DMS153 treated with DMSO at 0.1 percent for 48 hours (cell line): ENCODE results near the gene SDHB.
"Not testable (repeated sequence)": the region's sequence is repeated elsewhere in the genome, so short reads cannot be mapped to it uniquely, and the experiment has no call there.

ENCODE experiments used
- DNase-seq: peaks from one replicate; lab custom pipeline; 2025; ENCODE audit not compliant: unreplicated experiment; lab: John Stamatoyannopoulos, UW

The SDHB gene

DNA sequence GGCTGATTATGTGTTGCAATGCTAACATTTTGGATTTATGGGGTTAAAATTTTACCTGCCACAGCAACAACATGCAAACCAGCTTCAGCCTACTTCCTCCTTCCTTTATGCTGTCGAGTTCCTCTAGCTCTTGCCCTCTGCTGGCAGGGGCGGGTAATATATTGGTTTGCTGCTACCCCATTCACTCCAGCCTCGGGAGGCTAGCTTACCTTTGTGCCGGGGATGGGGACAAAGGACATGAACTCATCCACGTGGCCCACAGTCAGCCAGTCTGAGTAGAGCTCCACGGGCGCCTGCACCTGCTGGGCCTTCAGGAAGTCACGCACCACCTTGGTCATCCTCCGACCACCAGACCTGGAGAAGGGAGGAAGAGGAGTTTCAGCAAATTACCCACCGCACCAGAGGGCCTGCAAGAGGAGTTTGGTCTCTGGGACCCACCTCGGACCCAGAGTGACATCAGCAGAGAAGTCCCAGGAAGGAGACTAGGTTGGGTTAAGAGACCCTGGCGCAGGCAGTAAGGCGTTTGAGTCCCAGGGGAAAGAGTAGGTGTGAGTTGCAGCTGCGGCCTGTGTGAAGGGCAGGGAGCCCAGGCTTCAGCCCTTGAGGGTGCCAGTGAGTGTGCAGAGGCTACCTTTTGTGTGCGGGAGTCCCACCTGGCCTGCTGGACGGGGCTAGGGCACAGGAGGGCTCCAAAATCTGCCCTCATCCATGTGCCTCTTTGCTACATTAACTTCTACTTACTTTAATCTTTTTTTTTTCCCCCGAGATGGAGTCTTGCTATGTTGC lies 21.8 kb upstream of the SDHB start:
- no peak for DNase-seq

DNA sequence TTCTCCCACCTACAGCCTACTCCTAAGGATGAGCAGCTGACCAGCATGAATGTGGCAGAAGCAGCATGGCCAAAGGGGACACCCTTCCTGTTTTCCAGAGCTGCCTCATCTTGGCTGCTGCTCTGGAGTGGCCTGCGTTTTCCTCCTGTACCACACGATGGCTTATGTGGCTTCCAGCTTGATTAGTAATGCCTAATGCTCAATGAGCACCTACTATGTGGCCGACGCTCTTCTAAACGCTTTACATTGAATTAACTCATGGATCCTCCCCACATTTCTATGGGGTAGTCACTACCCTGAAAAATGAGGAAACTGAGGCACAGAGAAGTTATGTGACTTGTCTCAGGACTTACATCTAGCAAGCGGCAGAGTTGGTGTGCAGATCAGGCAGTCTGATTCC lies 18.0 kb upstream of the SDHB start:
- DNase-seq, result no peak

DNA sequence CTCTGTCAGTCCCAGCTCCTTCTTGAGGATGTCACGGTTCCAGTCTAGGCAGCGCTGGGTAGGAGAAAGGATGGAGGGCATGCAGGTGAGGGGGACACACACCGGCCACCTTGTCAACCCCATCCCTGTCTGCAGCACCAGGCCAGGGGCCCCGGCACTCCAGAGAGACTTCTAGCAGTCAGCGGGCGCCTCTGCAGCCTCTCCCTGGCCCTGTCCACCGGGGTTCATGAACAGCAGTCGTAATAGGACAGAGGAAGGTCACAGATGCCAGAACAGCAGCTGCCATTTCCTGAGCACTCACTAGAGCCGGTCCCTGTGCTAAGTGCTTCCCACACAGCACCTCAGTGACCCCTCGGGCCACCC lies 16.3 kb upstream of the SDHB start:
- DNase-seq, result no peak

DNA sequence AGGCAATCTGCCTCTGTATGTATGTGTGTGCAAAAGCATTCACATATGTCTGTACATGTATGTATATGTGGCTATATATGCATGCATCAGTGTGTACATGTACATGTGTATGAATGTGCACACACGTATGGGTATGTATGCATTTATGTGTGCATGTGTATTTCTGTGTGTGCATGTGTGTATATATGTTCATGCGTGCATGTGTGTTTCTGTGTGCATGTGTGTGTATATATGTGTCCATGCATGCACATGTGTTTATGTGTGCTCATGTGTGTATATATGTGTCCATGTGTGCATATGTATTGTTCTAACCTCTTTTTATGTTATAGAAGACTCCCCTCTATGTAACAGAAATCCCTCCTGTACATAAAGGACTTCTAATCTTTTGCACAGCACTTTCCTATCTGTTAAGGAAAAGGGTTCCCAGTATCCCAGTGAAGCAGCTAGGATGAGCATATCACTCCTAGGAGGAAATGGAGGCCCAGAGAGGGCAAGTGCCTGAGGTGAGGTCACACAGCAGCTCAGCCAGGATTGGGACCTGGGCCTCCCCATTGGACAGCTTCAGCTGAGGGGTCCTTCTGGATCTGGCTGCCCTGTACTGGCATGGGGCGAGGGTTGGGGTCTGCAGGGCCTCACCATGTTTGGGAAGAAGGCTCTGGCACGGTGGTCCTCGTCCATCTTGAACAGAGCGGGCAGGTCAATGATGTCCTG lies 15.8 kb upstream of the SDHB start:
- no peak for DNase-seq

DNA sequence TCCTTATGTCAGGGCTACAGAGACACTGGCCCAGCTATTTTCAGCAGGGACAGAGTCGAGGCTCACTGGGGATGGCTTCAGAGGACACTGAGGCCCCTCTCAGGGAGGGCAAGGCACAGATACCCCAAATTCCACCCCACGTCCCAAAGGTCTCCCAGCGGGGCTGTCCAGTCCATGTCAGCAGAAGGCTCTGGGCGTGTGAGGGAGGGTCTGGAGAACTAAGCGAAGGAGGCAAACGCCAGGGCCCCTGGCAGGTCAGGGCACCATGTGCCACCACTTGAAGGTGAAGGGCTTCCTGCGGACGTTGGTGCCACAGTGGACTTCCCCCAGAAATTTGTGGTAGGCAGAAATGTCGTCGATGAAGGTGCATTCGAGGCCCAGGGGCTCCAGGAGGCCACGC lies 15.0 kb upstream of the SDHB start:
- no peak for DNase-seq

DNA sequence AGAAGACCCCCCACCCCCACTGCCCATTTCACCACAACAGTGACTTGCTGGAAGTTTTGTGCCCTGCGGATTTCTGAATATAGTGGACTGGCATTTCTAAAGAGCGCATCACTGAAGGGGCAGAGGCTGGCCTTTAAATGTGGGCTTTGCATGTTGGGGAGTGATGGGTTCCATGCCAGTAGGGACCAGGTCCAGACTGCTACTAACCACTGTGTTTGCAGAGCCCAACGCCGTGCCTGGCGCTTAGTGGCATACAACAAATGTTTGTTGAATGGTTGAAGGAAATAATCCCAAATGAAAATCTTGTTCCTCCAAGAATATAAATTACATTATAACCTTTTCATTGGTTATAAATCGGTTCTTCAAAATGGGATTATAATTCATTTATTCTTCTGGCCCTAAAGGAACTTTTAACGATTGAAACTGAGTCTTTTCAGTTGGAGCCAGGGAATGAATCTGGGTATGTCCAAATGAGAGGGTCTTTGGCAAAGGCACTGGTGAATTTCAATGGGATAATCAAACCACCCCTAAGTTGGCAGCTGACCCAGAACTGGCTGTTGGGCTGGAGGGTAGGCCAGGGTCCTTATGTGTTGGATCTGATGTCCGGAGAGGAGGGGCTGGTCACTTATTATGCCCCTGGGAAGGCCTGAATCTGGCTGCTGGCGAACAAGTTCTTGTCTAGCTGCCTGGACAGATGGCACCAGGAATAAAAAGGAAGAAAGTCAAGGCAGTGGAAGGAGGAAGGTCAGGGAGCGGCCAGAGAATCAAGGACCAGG lies 13.8 kb upstream of the SDHB start:
- DNase-seq, result no peak

DNA sequence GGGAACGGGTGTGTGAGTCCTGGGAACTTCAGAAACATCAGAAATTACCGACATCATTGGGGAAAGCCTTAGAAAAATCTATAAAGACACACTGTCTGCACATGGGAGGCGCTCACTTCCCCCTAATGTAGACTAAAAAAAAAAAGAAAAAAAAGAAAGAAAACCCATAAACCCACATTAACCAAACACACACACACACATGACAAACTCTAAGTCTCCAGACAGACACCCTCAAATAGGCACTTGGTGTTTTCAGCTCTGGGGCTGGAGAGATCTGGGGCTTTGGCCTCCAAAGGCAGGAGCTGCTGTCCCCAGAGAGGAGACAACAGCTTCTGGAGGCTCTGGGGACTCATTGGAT lies 13.2 kb upstream of the SDHB start:
- no peak for DNase-seq

DNA sequence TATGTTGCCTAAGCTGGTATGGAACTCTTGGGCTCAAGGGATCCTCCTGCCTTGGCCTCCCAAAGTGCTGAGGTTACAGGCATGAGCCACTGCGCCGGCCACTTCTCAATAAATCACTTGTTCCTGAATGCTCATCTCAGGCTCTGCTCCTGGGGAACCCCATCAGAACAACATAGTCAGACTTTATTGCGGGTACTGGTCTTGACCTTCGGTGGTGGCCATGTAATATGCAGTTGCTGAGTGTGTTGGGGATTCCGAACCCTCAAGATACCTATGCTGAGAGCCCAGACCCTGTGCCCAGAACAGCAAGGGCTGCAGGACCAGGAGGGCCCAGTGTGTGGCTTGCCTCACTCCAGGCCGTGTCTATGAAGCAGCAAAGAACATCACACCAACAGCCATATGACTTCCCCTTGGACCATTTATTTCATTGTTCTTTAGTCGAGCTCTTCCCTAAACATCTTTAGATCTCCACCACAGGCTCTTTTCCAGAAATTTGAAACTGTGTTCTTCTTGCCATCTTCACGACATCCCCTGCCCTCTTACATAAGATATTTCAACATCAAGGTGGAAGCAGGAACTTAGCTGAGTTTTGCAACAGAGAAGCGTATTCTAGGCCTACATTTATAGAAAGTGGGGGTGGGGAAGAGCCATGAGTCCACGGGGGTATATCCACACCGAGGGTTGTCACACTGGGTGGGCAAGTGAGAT lies 12.7 kb upstream of the SDHB start:
- DNase-seq, result no peak

DNA sequence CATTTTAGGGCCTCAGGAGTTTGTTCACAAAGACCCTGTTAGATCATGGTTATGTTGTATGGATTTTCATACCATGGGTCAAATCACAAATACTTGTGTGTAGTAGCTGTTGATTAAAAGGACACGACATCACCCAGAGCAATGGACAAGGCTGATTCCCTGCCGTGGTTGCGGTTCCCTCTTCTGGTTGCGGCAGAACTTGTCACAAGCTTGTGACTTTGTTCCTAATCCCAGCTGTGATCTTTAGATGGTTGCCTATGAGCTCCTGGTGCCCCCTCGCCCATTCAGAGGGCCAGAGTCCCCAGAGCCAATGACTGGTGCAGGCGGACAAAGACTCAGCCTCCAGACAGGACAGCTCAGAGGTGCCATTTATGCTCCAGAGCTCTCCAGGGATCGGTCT lies 11.8 kb upstream of the SDHB start:
- no peak for DNase-seq

DNA sequence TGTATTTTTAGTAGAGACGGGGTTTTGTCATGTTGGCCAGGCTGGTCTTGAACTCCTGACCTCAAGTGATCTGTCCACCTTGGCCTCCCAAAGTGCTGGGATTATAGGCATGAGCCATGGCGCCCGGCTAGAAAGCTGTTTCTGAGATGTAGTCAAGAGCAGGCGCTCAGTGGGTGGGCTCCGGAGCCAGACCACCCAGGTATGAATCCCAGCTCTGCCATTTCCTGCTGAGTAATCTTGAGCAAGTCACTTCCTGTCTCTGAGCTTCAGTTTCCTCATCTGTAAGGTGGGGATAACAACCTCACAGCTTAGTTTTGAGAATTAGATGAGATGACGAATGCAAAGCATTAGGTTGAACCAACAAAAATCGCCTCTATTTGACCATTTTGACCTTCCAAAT lies 8.9 kb upstream of the SDHB start:
- DNase-seq, result not testable (repeated sequence)

DNA sequence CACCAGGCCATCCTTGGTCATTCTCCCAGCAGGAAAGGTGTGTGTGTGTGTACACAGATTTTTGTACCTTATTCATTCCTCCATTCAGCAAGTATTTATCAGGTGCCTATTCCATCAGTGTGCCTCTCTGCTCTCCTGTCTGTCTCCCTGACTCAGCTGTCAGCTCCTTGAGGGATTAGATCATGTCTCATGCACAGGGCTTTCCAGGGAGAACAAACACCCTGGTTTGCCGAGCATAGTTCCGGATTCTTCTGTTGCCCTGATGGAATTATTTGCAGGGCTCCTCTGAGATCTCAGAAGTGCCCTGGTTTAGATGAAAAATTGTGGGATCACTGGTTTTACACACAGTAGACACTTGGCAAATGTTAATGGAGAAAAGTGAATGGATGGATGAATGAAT lies 8.1 kb upstream of the SDHB start:
- DNase-seq, result no peak

DNA sequence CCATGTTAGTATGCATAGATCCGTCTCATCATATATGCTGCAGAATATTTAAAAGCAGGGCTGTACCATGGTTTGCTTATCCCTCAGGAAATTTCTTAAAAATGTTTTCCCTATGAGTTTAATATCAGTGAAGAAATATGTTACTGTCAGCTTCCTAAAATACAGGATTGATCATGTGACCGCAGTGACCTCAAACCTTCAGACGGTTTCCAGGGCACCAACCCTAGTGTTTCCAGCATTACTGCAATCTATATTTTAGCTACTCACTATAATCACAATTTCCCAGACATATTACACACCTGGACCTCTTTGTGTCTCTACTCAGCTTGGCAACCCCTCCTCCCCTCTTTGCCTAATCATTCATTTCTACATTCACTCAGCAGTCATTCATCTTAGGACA lies 7.7 kb upstream of the SDHB start:
- DNase-seq, result no peak

DNA sequence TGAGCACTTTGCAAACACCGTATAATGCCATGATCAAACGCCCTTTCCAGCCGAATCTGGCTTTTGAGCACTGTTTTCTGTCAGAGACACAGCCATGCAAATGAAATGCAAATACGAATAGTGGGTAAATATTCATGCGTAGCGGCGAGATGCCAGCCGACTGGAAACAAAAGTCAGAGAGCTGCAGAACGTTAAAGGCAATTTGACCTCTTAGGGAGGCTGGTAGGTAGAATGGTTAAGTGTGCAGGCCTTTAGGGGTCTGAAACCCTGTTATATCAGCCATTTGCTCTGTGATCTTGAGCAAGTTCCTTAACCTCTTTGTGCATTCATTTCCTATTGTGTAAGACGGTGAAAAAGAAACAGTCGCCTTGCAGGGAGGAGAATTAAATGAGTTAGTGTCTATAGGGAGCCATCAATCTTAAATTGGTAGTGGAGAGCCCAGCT lies 6.5 kb upstream of the SDHB start:
- no peak for DNase-seq

DNA sequence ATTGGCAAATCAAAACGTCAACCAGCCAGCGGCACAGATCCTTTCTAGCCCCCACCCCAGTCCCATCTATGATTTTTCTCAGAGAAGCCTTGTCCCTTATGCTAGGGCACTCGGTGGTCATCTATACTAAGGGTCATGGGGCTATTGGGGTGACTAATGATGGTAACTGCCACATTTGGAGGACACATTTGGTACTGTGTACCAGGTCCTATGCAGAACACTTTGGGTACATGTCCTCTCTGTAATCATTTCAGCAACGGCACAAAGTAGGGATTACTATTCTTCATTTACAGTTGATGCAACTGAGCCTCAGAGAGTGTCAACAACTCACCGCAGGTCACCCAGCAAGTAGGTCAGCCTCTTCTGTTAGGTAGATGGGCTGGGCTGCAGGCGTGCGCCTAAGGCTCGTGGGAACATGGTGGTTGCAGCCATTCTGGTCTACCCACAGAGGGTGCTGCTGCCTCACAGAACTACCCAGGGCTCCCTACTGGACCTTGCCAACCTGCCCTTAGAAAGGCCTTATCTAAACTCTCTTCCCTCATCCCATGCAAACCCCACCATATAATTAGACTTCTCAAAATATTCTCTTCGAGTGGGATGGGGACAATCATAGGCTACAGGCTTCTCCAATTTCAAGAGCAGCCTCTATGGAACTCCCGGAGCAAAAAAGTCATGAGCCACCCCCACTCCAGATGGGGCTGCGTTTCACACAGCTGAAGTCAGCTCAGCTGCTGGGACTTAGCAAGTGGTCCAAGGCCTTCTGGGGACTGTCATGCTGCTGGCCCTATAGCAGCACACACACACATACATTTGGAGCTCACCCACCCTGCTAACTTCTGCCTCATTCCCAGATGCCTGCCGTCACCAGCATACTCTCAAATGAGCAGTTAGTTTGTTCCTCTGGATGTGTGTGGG lies 5.8 kb upstream of the SDHB start:
- peak; percentile 57 for DNase-seq

DNA sequence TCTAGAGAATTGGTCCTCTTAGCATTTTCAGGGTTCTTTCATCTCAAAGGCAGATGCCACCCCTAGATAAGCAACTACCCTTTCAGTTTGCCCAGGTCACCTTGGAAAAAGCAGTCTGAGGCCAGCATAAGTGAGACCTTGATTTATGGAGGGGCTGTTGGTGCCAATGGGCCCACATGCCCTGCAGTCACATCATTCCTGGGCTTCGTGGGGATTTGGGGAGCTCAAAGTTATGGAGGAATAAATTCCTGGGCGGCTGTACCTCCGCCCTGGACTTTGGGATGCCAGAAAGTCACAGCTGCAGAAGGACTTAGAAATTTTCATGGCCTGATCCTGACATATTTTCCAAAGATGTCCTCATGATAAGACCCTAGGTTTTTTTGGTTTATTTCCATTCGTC lies 2.7 kb upstream of the SDHB start:
- DNase-seq, result no peak

DNA sequence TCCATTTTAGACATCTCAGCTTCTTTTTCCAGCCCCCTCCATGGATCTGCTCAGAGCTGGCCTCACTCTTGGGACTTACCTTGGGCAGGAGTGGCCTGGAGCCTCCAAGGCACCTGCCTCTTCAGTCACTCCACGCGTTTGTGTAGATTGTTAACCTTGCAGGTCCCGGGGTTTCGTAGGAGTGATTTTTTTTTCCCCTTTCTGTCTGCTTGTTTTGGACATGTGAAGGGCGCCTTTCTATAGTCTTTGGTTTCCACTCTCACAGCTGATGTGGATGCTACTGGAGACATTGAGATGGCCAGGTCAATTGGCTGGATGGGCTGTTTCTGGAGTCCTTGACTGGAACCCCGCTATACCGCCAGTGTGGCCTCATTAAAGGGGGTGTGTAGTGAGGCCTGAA lies 2.0 kb upstream of the SDHB start:
- DNase-seq, result no peak

DNA sequence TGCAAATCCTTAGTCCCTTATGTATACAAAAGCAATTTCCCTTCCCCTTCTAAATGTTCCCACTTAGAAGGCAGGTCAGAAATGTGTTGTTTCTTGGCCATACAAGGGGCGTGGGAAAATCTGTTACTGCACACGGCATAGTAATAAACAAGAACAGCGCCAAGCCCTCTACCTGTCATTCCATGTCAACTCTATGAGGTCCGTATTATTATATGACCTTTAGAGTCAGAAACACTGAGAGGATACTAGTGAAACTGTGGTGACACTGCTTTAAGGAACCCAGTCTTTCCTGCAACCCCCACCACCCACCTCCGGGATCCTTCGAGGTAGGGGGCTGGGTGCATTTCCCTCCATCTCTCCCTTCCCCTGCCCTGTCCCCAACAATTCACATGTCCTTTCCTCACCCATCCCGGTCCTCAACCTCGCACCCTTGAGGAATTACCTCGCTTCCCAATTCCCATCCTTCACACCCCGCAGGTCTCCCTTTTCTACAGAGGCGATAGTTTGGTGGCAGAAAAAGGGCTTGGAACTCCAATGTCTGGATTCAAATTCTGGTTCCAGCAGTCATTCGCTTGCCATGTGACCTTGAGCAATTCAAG lies 647 bp downstream of the SDHB start:
- no peak for DNase-seq

DNA sequence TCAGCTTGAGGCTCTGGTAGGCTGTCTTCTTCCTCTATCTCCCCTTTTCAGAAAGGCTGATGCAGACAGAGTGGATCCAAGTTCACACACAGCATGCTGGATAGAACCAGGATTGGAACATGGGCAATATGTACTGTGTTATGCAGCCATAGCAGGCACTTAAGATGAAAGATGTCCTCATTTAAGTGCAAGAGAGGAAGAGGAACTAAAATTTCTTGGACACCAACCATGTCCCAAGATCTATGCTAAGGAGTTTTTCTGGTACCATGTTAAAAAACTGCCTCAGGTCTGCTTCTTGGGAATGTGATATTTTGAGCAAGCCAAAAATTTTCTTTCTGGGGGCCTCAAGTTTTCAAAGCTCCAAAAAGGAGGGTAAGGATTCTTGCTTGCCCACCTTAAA lies 1.2 kb downstream of the SDHB start:
- no peak for DNase-seq

DNA sequence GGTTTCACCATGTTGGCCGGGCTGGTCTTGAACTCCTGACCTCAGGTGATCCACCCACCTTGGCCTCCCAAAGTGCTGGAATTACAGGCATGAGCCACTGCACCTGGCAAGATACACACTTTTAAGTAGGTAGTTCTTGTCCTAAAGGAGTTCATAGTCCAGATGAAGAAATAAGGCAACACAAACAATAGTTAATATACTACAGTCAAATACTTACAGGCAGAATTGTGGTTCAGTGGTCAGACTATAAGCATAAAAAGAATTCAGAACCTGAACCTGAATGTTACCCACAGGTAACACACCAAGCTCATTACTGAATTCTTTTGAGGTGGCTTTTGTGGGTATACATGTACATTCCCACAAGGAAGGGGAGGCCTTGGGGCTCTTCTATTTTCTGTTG lies 1.8 kb downstream of the SDHB start:
- DNase-seq, result no peak

DNA sequence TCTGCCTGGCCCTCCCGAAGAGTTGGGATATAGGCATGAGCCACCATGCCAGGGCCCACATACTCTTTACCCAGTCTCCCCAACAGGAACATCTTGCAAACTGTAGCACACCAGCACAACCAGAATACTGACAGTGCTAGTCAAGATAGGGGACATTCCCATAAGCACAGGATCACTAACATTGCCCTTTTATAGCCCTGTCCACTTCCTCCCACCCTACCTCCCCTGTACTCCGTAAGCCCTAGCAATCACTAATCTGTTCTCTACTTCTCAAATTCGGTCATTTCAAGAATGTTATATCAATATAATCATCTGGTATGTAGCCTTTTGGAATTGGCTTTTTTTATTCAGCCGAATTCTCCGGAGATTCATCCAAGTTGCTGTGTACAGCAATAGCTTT lies 5.9 kb downstream of the SDHB start:
- no peak for DNase-seq
